GM18873 (cell line): Measurements from ENCODE around the gene SPOCK2.

Experiments
- ATAC-seq: cut with Tn5 transposase; IDR thresholded peaks from one replicate; pipeline ENCODE4 v1.9.1; 2021; ENCODE audit warnings: mild to moderate bottlenecking, moderate library complexity, moderate number of reproducible peaks; ENCODE audit not compliant: unreplicated experiment, low FRiP score

Gene SPOCK2

DNA sequence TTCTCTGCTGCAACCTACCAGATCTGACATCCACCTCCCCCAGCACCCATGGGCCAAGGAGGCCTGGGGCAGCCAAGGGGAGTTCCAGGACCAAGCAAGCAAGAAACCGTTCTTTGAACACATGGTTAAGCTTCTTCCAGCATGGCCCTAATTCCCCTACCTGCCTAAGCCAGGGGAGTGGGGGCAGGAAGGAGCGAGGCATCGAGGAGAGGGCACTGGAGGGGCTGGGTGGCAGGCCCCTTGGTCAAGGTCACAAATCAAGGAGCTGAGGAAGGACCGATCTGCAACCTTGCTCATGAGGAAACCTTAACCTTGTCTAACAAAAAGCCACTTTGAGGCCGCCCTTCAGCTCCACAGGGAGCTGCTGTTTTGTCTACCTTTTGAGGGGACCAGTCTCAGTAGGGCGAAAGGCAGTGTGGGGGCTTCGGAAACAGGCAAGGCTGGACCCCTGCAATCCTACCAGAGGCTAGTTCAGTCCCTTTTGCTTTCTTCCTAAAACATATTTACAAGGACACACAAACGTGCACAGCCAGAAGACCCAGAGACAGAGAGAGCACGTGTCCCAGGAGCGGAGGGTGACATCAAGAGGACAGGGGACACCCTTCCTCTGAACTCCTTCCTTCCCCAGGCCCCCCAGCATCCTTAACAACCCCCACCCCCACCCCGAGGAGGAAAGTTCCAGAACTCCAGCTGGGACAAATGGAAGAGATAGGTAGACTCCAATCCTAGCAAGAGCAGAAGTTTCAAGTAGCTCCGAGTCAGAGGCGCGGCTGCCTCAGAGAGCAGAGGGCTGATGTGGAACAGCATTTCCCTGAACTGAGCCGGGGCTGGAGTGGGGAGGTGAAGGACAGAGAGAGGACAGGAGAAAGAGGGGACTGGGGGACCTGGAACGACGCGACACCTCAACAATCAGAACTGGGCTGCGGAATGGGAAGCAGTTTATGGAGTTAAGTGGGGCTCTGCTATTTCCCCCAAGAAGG, 28.2 kb downstream of the SPOCK2 start:
- no peak for ATAC-seq

- no peak for ATAC-seq
These were observed 29.1 kb downstream of the SPOCK2 start for GRCh38 chr10:72058989-72059842.

- ATAC-seq: no peak
These were observed 29.9 kb downstream of the SPOCK2 start for GRCh38 chr10:72058347-72058898.

- ATAC-seq: no peak
These were observed 31.2 kb downstream of the SPOCK2 start for GRCh38 chr10:72056932-72057751.

- no peak for ATAC-seq
These were observed 32.2 kb downstream of the SPOCK2 start for GRCh38 chr10:72056113-72056512.

GRCh38 chr10:72053690-72054089, 34.7 kb downstream of the SPOCK2 start:
- no peak for ATAC-seq

DNA sequence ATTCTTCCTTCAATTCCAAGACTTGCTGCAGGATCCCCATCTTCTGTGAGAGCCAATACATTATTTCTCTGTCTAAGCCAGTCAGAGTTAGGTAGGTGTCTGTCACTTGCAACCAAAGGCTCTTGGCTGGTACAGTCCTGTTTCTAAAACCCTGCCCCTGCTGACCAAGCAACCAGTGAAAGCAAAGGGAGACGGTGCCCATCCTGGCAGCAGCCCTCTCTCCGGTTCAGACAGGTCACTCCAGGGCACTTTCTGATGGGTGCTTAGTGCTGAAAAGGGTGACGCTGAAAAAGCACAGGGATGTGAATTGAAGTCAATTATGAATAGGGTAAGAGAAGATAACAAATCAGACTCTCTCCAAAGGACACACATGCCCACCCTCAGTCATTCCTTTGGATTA, 37.5 kb downstream of the SPOCK2 start:
- ATAC-seq: no peak

GRCh38 chr10:72049969-72050781, 38.2 kb downstream of the SPOCK2 start:
- ATAC-seq: no peak

DNA sequence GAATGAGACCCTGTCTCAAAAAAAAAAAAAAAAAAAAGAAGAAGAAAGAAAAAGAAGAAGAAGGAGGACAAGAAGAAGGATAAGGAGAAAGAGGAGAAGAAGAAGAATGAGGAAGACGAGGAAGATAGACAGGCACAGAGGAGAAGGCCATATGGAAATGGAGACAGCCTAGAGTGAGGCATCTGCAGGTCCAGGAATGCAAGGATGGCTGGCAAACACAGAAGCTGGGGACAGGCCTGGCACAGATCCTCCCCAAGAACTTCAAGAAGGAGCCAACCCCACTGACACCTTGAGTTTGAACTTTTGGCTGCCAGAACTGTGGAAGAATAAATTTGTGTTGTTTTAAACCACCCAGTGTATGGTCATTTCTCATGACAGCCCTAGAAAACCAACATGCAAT, 38.9 kb downstream of the SPOCK2 start:
- no peak for ATAC-seq

GRCh38 chr10:72048450-72049124, 39.8 kb downstream of the SPOCK2 start:
- ATAC-seq: no peak

GRCh38 chr10:72045586-72045985, 42.8 kb downstream of the SPOCK2 start:
- ATAC-seq: no peak

- no peak for ATAC-seq
These were observed 43.8 kb downstream of the SPOCK2 start for GRCh38 chr10:72044417-72045041.

DNA sequence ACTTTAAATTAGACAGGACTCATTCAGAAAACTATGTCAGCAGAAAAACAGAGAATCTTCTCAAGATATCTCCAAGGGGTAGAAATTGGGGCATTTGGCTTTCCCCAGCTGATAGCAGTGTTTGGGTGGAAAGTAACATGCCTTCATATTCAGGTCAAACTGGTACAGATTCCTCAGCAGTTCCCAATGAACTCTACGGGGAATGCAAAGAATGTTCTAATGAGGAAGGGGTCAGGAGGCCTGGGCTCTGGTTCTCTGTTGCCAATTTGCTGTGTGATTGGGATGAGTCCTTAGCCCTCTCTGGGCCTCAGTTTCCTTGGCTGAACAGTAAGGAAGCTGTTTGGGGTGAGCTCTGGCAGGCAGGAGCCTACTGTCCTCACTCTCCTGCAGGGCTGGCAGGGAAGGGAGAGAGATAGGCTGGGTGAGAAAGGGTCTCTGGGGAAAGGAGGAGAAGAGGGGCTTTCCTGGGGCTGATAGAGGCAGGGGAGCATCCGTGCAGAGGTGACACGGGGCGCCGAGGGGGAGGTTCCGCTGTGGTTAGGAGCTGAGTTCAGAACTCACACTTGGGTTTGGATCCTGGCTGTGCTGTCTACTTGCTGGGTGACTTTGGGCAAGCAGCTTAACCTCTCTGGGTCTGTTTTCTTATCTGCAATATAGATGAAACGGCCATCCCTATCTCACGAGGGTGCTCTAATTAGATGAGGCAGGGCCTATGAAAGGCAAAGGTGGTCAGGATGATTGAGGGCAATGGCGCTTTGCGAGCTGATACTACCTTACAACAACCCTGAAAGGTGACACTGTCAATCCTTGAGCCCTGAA, 45.1 kb downstream of the SPOCK2 start:
- no peak for ATAC-seq

DNA sequence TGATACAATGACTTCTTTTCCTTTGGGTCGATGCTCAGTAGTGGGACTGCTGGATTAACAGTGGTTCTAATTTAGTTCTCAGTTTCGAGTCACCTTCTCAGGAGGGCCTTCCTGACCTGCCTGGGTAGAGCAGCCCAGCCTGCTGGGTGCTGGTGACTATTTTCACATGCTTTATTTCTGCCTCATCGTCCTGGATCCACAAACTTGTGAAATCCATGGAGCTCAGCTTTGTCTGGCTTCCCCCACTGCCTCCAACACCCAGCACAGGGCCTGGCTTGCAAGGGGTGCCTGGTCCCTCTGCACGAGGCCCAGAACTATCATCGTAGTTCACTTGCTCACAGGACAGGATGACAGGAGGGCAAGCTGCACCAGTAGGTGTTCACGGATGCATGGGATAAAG, 46.9 kb downstream of the SPOCK2 start:
- ATAC-seq: no peak

DNA sequence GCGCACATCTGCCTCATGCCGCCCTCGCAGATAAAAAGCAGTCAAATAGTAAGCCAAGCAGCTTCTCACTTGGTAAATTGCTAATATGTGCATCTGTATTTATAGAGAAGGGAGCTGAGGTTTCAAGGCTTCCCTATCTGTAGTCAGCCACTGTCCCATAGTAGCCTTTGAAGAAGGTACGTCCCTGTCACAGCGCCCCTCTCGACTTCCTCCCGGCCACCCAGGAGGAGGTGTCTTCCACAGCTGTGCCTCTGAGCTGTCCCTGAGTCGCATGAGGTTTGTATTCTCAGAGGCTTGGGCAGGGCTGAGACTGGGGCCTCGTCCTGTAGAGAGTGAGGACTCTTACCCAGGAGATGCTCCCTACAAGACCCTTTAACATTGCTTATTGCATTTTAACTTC, 49.0 kb downstream of the SPOCK2 start:
- ATAC-seq: no peak

GRCh38 chr10:72038458-72039001, 49.8 kb downstream of the SPOCK2 start:
- no peak for ATAC-seq

GRCh38 chr10:72037811-72038210, 50.5 kb downstream of the SPOCK2 start:
- no peak for ATAC-seq
